ENCODE results near the gene OSBP2. TPM values are rescaled to one million over a fixed set of nuclear protein-coding genes. Genes with fewer than 3 reads are reported as not detected.

The OSBP2 gene
- total and polyA plus RNA-seq, 10 of the 15 experiments (the other 5 are each of a cell fraction or from before 2014, with no cell fraction given): 0.11 to 7.7 (median 3.6) TPM

DNA sequence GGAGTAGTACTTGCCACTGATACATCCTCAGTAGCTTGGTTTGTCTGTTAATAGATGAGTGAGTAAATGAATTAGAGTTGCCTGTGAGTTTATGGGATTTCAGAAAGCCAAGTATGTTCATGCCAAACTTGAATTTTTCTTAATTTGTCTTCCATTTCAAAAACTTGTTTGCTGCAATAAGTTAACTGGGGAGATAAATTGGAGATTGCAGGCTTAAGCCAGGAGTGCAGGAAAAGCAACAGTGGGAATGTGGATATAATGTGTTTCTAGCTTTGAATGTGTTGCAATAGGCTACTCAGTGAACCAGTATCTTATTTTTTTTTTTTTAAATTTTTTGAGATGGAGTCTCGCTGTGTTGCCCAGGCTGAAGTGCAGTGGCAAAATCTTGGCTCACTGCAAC lies 8.2 kb downstream of the OSBP2 start:
- H3K79me2 ChIP-seq (ENCODE audit: control insufficient read depth, insufficient read depth, low read length): no peaks in the 10 kb centered on the region
- H3K9ac ChIP-seq (ENCODE audit: control insufficient read depth, insufficient read depth, low read length): no peak overlapping the region
- in situ Hi-C loops (cut with MboI) (no loop called here), intact Hi-C loops (cut with micrococcal nuclease; ENCODE audit: unreplicated experiment) (no loop called here)
- ATAC-seq (no peak), DNase-seq (ENCODE audit: low read depth, low spot score) (no peak), FAIRE-seq (no peak)
- no peak overlapping the region for H3K27ac ChIP-seq (ENCODE audit: control insufficient read depth, insufficient read depth)
- H3K4me2 ChIP-seq (ENCODE audit: control insufficient read depth, insufficient read depth): no peak overlapping the region
- CTCF ChIA-PET: interaction anchor here (1.2 to 3.3 kb wide), 3 partner anchors 52 to 69 kb away, joined by 3 to 15 read pairs (median 7); partner anchors contain the start of gene SLC35E4
- no peaks in the 10 kb centered on the region for H3K27me3 ChIP-seq (replicated peaks in 1 of 2; ENCODE audit: control insufficient read depth in 2 of 2, insufficient read depth in 2 of 2, low read length in 1 of 2)
- no peak overlapping the region for H3K4me3 ChIP-seq
- H3K4me1 ChIP-seq (ENCODE audit: control insufficient read depth, insufficient read depth, low read length): peaks cover 26% of the 10 kb centered on the region
- no peaks in the 10 kb centered on the region for H3K9me3 ChIP-seq (replicated peaks; ENCODE audit: control insufficient read depth, insufficient read depth, low read length)
- no peaks in the 10 kb centered on the region for H4K20me1 ChIP-seq (ENCODE audit: control insufficient read depth, insufficient read depth)
- RAD21 ChIA-PET (ENCODE audit: unreplicated experiment): interaction anchor here (0.7 kb wide), 1 partner anchor 52 kb away, joined by 3 read pairs; no protein-coding TSS in a partner anchor
- SMC1A ChIA-PET (ENCODE audit: uncharacterized antibody, unreplicated experiment): interaction anchor here (1.4 to 2.5 kb wide), 4 partner anchors 44 to 68 kb away, joined by 3 to 11 read pairs (median 7); no protein-coding TSS in a partner anchor
- POLR2A ChIA-PET: no interaction called here
- no peaks in the 10 kb centered on the region for H3K36me3 ChIP-seq (ENCODE audit: control insufficient read depth in 2 of 2, insufficient read depth in 2 of 2, low read length in 1 of 2)
- BruUV-seq (replicated peaks): no TSS peak
- 64% methylated on average over 1 of the region's 1 CpG for WGBS (ENCODE audit: insufficient coverage, insufficient replicate concordance, low lambda C conversion rate, missing lambda C conversion rate)
- no peak overlapping the region for H2AFZ ChIP-seq (ENCODE audit: control insufficient read depth, low read depth, low read length)
- TF ChIP-seq SUPT20H (IDR thresholded peaks at IDR 0.05; ENCODE audit: borderline replicate concordance, control insufficient read depth, low read depth, low read length) (no peak), CBX3 (IDR thresholded peaks at IDR 0.05; ENCODE audit: borderline replicate concordance, low read depth) (no peak), IRF4 (IDR thresholded peaks at IDR 0.05; ENCODE audit: low read depth, low read length) (no peak), RCOR1 (conservative IDR thresholded peaks at IDR 0.05; ENCODE audit: low read depth, low read length) (no peak), ZBED1 (IDR thresholded peaks at IDR 0.05; ENCODE audit: borderline replicate concordance) (no peak)
- TF ChIP-seq, protein P1, sequence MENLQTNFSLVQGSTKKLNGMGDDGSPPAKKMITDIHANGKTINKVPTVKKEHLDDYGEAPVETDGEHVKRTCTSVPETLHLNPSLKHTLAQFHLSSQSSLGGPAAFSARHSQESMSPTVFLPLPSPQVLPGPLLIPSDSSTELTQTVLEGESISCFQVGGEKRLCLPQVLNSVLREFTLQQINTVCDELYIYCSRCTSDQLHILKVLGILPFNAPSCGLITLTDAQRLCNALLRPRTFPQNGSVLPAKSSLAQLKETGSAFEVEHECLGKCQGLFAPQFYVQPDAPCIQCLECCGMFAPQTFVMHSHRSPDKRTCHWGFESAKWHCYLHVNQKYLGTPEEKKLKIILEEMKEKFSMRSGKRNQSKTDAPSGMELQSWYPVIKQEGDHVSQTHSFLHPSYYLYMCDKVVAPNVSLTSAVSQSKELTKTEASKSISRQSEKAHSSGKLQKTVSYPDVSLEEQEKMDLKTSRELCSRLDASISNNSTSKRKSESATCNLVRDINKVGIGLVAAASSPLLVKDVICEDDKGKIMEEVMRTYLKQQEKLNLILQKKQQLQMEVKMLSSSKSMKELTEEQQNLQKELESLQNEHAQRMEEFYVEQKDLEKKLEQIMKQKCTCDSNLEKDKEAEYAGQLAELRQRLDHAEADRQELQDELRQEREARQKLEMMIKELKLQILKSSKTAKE (IDR thresholded peaks at IDR 0.05; ENCODE audit: low read depth, poor library complexity, severe bottlenecking): no peak
